ENCODE data around the gene NAB2. TPM values are rescaled to one million over a fixed set of nuclear protein-coding genes. Genes with fewer than 3 reads are reported as not detected.

NAB2 gene
- total RNA-seq, 1 donor from 2014 or later, result 58.0 TPM

GRCh38 chr12:57109207-57110103 is 20.5 kb downstream of the NAB2 start:
- no peak for TF ChIP-seq CTCF (conservative IDR thresholded peaks at IDR 0.05)
- Mint-ChIP-seq H3K4me1 (peaks cover 47% of the 10 kb centered on the region), H3K27me3 (ENCODE audit: low read depth) (no peaks in the 10 kb centered on the region), H3K9me3 (no peaks in the 10 kb centered on the region), H3K36me3 (ENCODE audit: low read depth) (no peaks in the 10 kb centered on the region), H3K27ac (ENCODE audit: unreplicated experiment) (peak overlapping the region; percentile 97), H3K4me3 (peak overlapping the region; percentile 86)
- DNase-seq (ENCODE audit: low read depth, low spot score), result no peak

GRCh38 chr12:57110104-57111030 is 21.5 kb downstream of the NAB2 start:
- TF ChIP-seq CTCF (conservative IDR thresholded peaks at IDR 0.05), result peak; percentile 29
- Mint-ChIP-seq H3K36me3 (ENCODE audit: low read depth) (no peaks in the 10 kb centered on the region), H3K9me3 (no peaks in the 10 kb centered on the region), H3K4me3 (peak overlapping the region; percentile 86), H3K27ac (ENCODE audit: unreplicated experiment) (peak overlapping the region; percentile 97), H3K27me3 (ENCODE audit: low read depth) (no peaks in the 10 kb centered on the region), H3K4me1 (peaks cover 47% of the 10 kb centered on the region)
- DNase-seq (ENCODE audit: low read depth, low spot score), result peak; percentile 67

- peak; percentile 48 for DNase-seq (ENCODE audit: low read depth, low spot score)
- Mint-ChIP-seq H3K4me1 (peaks cover 47% of the 10 kb centered on the region), H3K9me3 (no peaks in the 10 kb centered on the region), H3K4me3 (peak within 1 kb of the TSS; percentile 86), H3K27ac (ENCODE audit: unreplicated experiment) (peak within 1 kb of the TSS; percentile 97), H3K36me3 (ENCODE audit: low read depth) (no peaks in the 10 kb centered on the region), H3K27me3 (ENCODE audit: low read depth) (peaks cover 1% of the 10 kb centered on the region)
- TF ChIP-seq CTCF (conservative IDR thresholded peaks at IDR 0.05), result no peak
These were observed 22.3 kb downstream of the NAB2 start, which contains the start of gene STAT6 for GRCh38 chr12:57111031-57111734. TSS of gene STAT6 (minus strand) at chr12:57111362. CDS start at chr12:57108278, 3,084 bp downstream.

GRCh38 chr12:57112492-57113294 is 23.8 kb downstream of the NAB2 start:
- TF ChIP-seq CTCF (conservative IDR thresholded peaks at IDR 0.05), result peak; percentile 93
- Mint-ChIP-seq H3K9me3 (no peaks in the 10 kb centered on the region), H3K4me3 (peak overlapping the region; percentile 86), H3K36me3 (ENCODE audit: low read depth) (no peaks in the 10 kb centered on the region), H3K27me3 (ENCODE audit: low read depth) (peaks cover 8% of the 10 kb centered on the region), H3K4me1 (peaks cover 46% of the 10 kb centered on the region), H3K27ac (ENCODE audit: unreplicated experiment) (no peak overlapping the region)
- DNase-seq (ENCODE audit: low read depth, low spot score), result no peak

Measured in neural crest cell (in vitro differentiated cells).